OCI-LY1 (cell line): ENCODE data around the gene CD163L1.
"Not testable (repeated sequence)": the region's sequence is repeated elsewhere in the genome, so short reads cannot be mapped to it uniquely, and the experiment has no call there.

Experiments
- EZH2 ChIP-seq: fragments of 200-600 bp; sonication (generic), shearing (Covaris generic); IDR thresholded peaks from 2 replicates; pipeline ENCODE4 v1.8.0; 2017; ENCODE audit warnings: borderline replicate concordance, mixed run types, mild to moderate bottlenecking, antibody characterized with exemption, low read length, moderate library complexity, mixed read lengths
- TF ChIP-seq, protein P1 (sequence below): fragments of 200-600 bp; sonication (generic), shearing (Covaris generic); IDR thresholded peaks from 2 replicates; pipeline ENCODE4 v1.5.1; 2017; ENCODE audit warnings: mild to moderate bottlenecking, antibody characterized with exemption, low read length, moderate library complexity, mixed read lengths

DNA sequence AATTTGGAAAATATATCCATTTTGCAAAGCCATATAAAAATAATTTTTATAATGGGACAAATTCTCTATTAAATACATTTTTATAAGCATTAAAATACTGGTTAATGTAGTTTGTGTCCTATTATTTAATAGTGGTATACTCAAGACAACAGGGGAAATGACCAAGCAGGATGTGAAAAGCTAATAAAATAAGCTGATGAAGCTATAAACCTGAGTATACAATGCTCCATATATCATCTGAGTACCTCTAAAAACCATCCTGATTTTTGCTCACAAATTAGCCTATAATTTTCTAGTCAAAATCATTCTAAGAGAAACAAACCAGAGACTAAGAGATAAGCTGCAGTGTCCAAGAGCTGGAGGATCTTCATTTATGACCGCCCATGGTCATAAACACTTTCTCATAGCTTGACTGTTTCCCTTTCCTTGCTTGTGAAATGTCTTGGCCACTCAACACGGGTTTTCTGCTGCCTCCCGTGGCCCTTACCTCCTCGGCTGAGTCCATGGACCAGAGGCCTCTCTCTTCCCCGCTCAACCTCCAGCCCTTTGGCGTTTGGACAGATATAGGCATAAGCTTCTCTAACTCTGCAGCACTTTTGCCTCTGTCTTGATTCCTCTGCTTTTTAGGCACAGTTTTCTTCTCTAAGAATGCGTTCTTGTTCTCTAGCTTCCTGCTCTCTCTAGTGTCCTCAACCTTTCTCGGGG is 5.5 kb downstream of the CD163L1 start:
- TF ChIP-seq, protein P1, sequence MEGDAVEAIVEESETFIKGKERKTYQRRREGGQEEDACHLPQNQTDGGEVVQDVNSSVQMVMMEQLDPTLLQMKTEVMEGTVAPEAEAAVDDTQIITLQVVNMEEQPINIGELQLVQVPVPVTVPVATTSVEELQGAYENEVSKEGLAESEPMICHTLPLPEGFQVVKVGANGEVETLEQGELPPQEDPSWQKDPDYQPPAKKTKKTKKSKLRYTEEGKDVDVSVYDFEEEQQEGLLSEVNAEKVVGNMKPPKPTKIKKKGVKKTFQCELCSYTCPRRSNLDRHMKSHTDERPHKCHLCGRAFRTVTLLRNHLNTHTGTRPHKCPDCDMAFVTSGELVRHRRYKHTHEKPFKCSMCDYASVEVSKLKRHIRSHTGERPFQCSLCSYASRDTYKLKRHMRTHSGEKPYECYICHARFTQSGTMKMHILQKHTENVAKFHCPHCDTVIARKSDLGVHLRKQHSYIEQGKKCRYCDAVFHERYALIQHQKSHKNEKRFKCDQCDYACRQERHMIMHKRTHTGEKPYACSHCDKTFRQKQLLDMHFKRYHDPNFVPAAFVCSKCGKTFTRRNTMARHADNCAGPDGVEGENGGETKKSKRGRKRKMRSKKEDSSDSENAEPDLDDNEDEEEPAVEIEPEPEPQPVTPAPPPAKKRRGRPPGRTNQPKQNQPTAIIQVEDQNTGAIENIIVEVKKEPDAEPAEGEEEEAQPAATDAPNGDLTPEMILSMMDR: not testable (repeated sequence)
- not testable (repeated sequence) for TF ChIP-seq EZH2
